Motor neuron (in vitro differentiated cells): ENCODE data around the gene NR1H4. TPM values are rescaled to one million over a fixed set of nuclear protein-coding genes. Genes with fewer than 3 reads are reported as not detected.
"Not testable (repeated sequence)": the region's sequence is repeated elsewhere in the genome, so short reads cannot be mapped to it uniquely, and the experiment has no call there.

Experiments
- ATAC-seq, 8 experiments: fragments of 200-7000 bp; cut with Tn5 transposase; replicated peaks in 6 of 8; 2 replicates each; pipeline ENCODE4 v1.8.0; 2021; ENCODE audit warnings: mild to moderate bottlenecking in 8 of 8, moderate library complexity in 8 of 8
- H3K27ac ChIP-seq, 2 donors: fragments of 250-450 bp; sonication (Bioruptor Pico); 2 replicates each; pipeline ENCODE4 v1.9.0; 2021; ENCODE audit warnings: antibody characterized with exemption in 2 of 2, mild to moderate bottlenecking in 2 of 2, moderate library complexity in 1 of 2
- H3K4me1 ChIP-seq, 2 donors: fragments of 250-450 bp; sonication (Bioruptor Pico); replicated peaks in 1 of 2; 2 replicates each; pipeline ENCODE4 v1.6.1; 2021; ENCODE audit warnings: antibody characterized with exemption in 2 of 2, mild to moderate bottlenecking in 2 of 2, moderate library complexity in 1 of 2
- H3K4me3 ChIP-seq, 5 donors: fragments of 250-450 bp; sonication (Bioruptor Pico); 2 replicates each; pipeline ENCODE4 v1.9.0; 2021; ENCODE audit warnings: antibody characterized with exemption in 5 of 5, mild to moderate bottlenecking in 5 of 5, moderate library complexity in 4 of 5
- WGBS, 10 experiments: fragments of 450-650 bp; shearing (Covaris generic); methylation state at CpG; one replicate each; pipeline ENCODE4 v1.0.0; 2022; 5-methylcytosine and 5-hydroxymethylcytosine counted together
- in situ Hi-C, 9 experiments: fragments of 400-800 bp; cut with MboI; loops; one replicate each; pipeline ENCODE4 v1.15.0; 2021; ENCODE audit warnings: low sequenced_read_pairs in 9 of 9, low pct_unique_long_range_greater_than_20kb in 2 of 9; ENCODE audit not compliant: unreplicated experiment in 9 of 9
- total RNA-seq, 8 experiments: library from RNA; unstranded; fragments of 300-600 nt; gene quantifications; 2 replicates each; pipeline versions ENCODE4 v1.2.3 to v1.2.4, GENCODE V29; 2022

The NR1H4 gene
- total RNA-seq, 8 experiments from 2014 or later, result 0.05 to 6.1 (median 1.00) TPM; not detected in 5

GRCh38 chr12:100498141-100498540 is 24.5 kb downstream of the NR1H4 start:
- in situ Hi-C loops, result no loop called here
- no peak overlapping the region for H3K27ac ChIP-seq
- no peak for ATAC-seq
- H3K4me1 ChIP-seq, result no peaks in the 10 kb centered on the region
- no peak overlapping the region for H3K4me3 ChIP-seq
- WGBS, 10 experiments, result 45 to 100% (median 83%) methylated on average over 2 to 9 of the region's 10 CpGs

GRCh38 chr12:100499416-100499815 is 25.8 kb downstream of the NR1H4 start:
- 0 to 100% (median 80%) methylated on average over 1 of the region's 1 CpG; no CpG with 5 or more reads in 3 of the 10 experiments for WGBS, 10 experiments
- no peak for ATAC-seq
- Histone ChIP-seq H3K27ac (no peak overlapping the region), H3K4me1 (no peaks in the 10 kb centered on the region), H3K4me3 (no peak overlapping the region)
- in situ Hi-C loops, result no loop called here

- H3K27ac ChIP-seq, ATAC-seq, H3K4me3 ChIP-seq, in situ Hi-C loops, H3K4me1 ChIP-seq: not testable (repeated sequence)
- 27 to 100% (median 94%) methylated on average over 1 to 4 of the region's 4 CpGs; no CpG with 5 or more reads in 1 of the 10 experiments for WGBS, 10 experiments
Measured at GRCh38 chr12:100502718-100503117, 29.1 kb downstream of the NR1H4 start.

DNA sequence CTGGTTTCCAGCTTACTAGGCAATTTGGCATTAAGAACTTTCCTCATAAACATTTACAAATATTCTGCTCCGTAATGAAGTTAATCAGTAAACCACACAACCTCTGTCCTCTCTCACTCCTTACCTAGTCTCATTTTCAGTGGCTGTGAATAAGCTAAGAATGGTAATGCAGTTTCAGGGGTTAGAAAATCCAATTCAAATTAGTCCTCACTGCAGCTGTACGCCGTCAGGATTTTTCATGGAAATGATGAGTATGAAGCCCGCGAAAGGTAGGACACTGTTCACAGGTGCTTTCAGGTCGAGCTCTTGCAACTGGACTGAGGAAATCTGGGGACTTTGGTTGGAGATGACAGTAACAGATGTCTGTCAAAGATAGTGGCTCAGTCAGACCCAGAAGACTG is 29.6 kb downstream of the NR1H4 start:
- ATAC-seq, result no peak
- Histone ChIP-seq H3K27ac (no peak overlapping the region), H3K4me1 (no peaks in the 10 kb centered on the region), H3K4me3 (no peak overlapping the region)
- in situ Hi-C loops, result no loop called here
- WGBS, 10 experiments, result 49 to 93% (median 84%) methylated on average over 1 to 6 of the region's 6 CpGs; no CpG with 5 or more reads in 2 of the 10 experiments

DNA sequence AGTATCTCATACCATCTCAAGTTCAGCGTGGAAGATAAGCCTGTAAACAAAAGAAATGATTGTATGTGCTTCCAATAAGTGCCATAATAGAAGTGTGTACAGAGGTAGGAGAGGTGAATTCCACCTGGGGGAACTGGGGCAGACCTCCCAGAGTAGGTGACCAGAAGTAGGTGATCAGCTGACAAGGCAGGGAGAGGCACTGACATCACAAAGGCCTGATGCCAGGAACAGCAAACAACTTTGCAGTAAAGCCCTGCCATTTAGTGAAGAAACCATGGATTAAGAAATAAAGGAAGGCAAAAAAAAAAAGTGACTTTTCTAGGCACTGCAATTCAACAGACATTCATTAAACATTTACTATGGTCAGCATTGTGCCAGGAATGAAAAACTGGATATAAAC is 31.1 kb downstream of the NR1H4 start:
- Histone ChIP-seq H3K4me1 (no peaks in the 10 kb centered on the region), H3K4me3 (no peak overlapping the region), H3K27ac (no peak overlapping the region)
- WGBS, 10 experiments, result 40 to 100% (median 80%) methylated on average over 1 of the region's 1 CpG; no CpG with 5 or more reads in 6 of the 10 experiments
- in situ Hi-C loops, result no loop called here
- ATAC-seq, result no peak

GRCh38 chr12:100508751-100509150 is 35.1 kb downstream of the NR1H4 start:
- H3K4me3 ChIP-seq, result no peak overlapping the region
- no peaks in the 10 kb centered on the region for H3K4me1 ChIP-seq
- ATAC-seq, result peak in 1 of 8 experiments; percentile 29
- WGBS, 10 experiments, result 0 to 83% (median 71%) methylated on average over 1 to 4 of the region's 4 CpGs; no CpG with 5 or more reads in 1 of the 10 experiments
- H3K27ac ChIP-seq, result no peak overlapping the region
- in situ Hi-C loops, result no loop called here

- no peak for ATAC-seq
- WGBS, 10 experiments, result 11 to 100% (median 64%) methylated on average over 1 to 3 of the region's 3 CpGs; no CpG with 5 or more reads in 1 of the 10 experiments
- Histone ChIP-seq H3K4me1 (no peaks in the 10 kb centered on the region), H3K27ac (no peak overlapping the region), H3K4me3 (no peak overlapping the region)
- in situ Hi-C loops, result no loop called here
Measured at GRCh38 chr12:100512692-100513091, 39.0 kb downstream of the NR1H4 start.

DNA sequence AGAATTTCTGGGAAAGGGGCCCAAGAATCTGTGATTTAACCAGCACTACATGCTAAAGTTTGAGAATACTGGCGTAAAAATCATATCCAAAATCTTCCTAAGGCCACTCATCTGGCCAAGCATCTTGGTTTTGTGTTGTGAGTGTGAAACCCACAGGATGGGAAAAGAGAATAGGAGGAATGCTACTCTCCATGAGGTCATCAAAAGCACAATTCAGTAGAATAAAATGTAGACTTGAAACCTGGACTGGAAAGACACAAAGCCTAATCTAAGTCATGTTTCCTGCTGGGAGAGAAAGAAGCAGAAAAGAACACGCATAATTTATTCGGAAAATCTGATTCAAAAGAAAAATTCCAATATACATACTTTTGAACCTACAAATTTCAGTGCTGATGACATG is 42.3 kb downstream of the NR1H4 start:
- no peak overlapping the region for H3K27ac ChIP-seq
- ATAC-seq, result peak in 2 of 8 experiments; percentile 49 to 74
- no peak overlapping the region for H3K4me3 ChIP-seq
- in situ Hi-C loops, result no loop called here
- 34 to 100% (median 89%) methylated on average over 1 to 3 of the region's 3 CpGs for WGBS, 10 experiments
- no peaks in the 10 kb centered on the region for H3K4me1 ChIP-seq

DNA sequence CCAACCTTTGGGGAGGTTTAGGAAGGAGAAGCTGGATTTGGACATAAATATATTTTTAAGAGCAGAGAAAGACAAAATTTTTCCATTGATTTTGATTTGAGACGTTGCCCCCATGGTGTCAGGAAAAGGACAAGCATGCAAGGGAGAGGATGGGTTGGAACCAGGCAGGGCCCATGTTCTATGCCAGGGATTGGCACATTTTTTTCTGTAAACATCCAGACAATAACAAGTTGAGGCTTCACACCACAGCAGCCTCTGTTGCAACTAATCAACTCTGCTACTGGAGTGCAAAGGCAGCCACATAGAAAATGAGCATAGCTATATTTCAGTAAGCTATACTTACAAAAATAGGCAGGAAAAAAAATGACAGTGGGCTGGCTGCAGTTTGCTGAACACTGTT is 44.7 kb downstream of the NR1H4 start:
- in situ Hi-C loops, result no loop called here
- ATAC-seq, result no peak
- Histone ChIP-seq H3K4me1 (no peaks in the 10 kb centered on the region), H3K4me3 (no peak overlapping the region), H3K27ac (no peak overlapping the region)
- WGBS, 10 experiments, result 0 to 83% (median 51%) methylated on average over 1 of the region's 1 CpG; no CpG with 5 or more reads in 4 of the 10 experiments

GRCh38 chr12:100520048-100520769 is 46.5 kb downstream of the NR1H4 start:
- Histone ChIP-seq H3K4me3 (no peak overlapping the region), H3K4me1 (no peaks in the 10 kb centered on the region), H3K27ac (no peak overlapping the region)
- ATAC-seq, result no peak
- in situ Hi-C loops, result no loop called here
- WGBS, 10 experiments, result 49 to 89% (median 71%) methylated on average over 1 to 10 of the region's 10 CpGs; no CpG with 5 or more reads in 2 of the 10 experiments

GRCh38 chr12:100521958-100522357 is 48.3 kb downstream of the NR1H4 start:
- 0 to 57% (median 25%) methylated on average over 1 of the region's 1 CpG; no CpG with 5 or more reads in 3 of the 10 experiments for WGBS, 10 experiments
- in situ Hi-C loops, result no loop called here
- H3K27ac ChIP-seq, result no peak overlapping the region

GRCh38 chr12:100528034-100528433 is 54.4 kb downstream of the NR1H4 start:
- Histone ChIP-seq H3K27ac (no peak overlapping the region), H3K4me3 (no peak overlapping the region), H3K4me1 (peaks cover 0 to 8% of the 10 kb centered on the region in 2 donors)
- 5 to 100% (median 53%) methylated on average over 1 to 3 of the region's 3 CpGs; no CpG with 5 or more reads in 2 of the 10 experiments for WGBS, 10 experiments
- in situ Hi-C loops, result loop anchor here in 2 of 9 experiments (25.0 kb wide), 1 partner anchor 166 kb away; the partner anchor contains the start of gene SLC17A8 (in 2 of the 2)
- peak in 3 of 8 experiments; percentile 6 to 38 (median 22) for ATAC-seq

More at GRCh38 chr12:100521958-100522357, 48.3 kb downstream of the NR1H4 start:
- no peaks in the 10 kb centered on the region for H3K4me1 ChIP-seq
- ATAC-seq, result no peak
- no peak overlapping the region for H3K4me3 ChIP-seq

DNA sequence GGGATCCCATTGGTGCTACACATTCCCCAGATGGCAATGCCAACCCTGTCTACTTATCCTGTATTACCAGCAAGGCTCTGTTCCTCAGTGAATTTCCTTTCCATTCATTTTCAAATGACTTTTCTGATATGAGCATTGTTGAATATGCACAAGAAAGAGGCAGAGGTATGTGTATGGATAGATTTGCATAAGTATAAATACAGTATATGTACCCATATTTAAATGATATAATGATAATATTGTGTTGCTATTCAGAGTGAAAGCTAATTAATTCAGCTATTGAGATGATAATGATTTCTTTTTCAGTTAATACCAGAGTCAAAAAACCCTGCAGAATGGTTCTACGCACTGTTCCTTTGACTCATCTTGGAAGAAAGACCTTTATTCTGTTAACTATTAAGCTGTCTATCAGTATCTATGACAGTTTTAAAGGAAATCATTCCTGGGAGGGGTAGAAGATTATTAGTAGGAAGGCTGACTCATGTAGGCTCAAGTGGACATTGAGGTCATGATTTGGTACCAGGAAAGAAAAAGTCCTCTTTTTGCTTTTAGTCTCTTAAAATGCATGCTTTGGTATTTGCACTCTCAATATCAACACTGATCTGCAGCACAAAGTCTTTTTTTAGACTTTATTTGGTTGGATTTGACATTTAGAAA is 54.9 kb downstream of the NR1H4 start:
- H3K4me1 ChIP-seq, result peaks cover 0 to 8% of the 10 kb centered on the region in 2 donors
- ATAC-seq, result peak in 6 of 8 experiments; percentile 42 to 84 (median 57)
- in situ Hi-C loops, result loop anchor here in 2 of 9 experiments (25.0 kb wide), 1 partner anchor 166 kb away; the partner anchor contains the start of gene SLC17A8 (in 2 of the 2)
- 0 to 75% (median 63%) methylated on average over 1 of the region's 1 CpG; no CpG with 5 or more reads in 1 of the 10 experiments for WGBS, 10 experiments
- H3K4me3 ChIP-seq, result no peak overlapping the region
- H3K27ac ChIP-seq, result no peak overlapping the region
